SU-DHL-6 (cell line): ENCODE data around the gene SIL1.
"Not testable (repeated sequence)": the region's sequence is repeated elsewhere in the genome, so short reads cannot be mapped to it uniquely, and the experiment has no call there.

Experiments used
- CTCF ChIP-seq: fragments of 200-600 bp; sonication (generic); IDR thresholded peaks from one replicate; pipeline ENCODE4 v1.5.1; 2017; ENCODE audit warnings: antibody characterized with exemption, mild to moderate bottlenecking, low read length, moderate library complexity; ENCODE audit not compliant: insufficient read depth, poor library complexity, severe bottlenecking
- EZH2phosphoT487 ChIP-seq: fragments of 200-600 bp; sonication (generic), shearing (Covaris generic); conservative IDR thresholded peaks from 2 replicates; pipeline ENCODE4 v1.6.1; 2018; ENCODE audit warnings: mild to moderate bottlenecking, antibody characterized with exemption, low read length, moderate library complexity, mixed read lengths

GRCh38 chr5:139191954-139192353 lies 6.2 kb downstream of the SIL1 start:
- not testable (repeated sequence) for TF ChIP-seq CTCF, EZH2phosphoT487
